Karpas-422 (cell line): Measurements from ENCODE around the gene MRFAP1L1. TPM values are rescaled to one million over a fixed set of nuclear protein-coding genes. Genes with fewer than 3 reads are reported as not detected.
A peak's percentile ranks its signal among the peaks of the same experiment; 100 is the strongest.

Source experiments
- DNase-seq: peaks from one replicate; pipeline ENCODE4 v3.0.0-alpha.2; 2015
- H2AFZ ChIP-seq: fragments of 200-600 bp; sonication (generic); 2 replicates; pipeline ENCODE4 v1.6.1; 2014; ENCODE audit warnings: antibody characterized with exemption, low read length, mixed read lengths
- H3K27ac ChIP-seq: fragments of 200-600 bp; sonication (generic); 2 replicates; pipeline ENCODE4 v1.5.1; 2014; ENCODE audit warnings: mild to moderate bottlenecking, low read length, moderate library complexity
- H3K27me3 ChIP-seq: fragments of 200-600 bp; sonication (generic); 2 replicates; pipeline ENCODE4 v1.6.1; 2014; ENCODE audit warnings: low read length, mixed read lengths
- H3K36me3 ChIP-seq: fragments of 200-600 bp; sonication (generic); 2 replicates; pipeline ENCODE4 v1.6.1; 2014; ENCODE audit warnings: low read length, mixed read lengths; ENCODE audit not compliant: insufficient read depth
- H3K4me1 ChIP-seq: fragments of 200-600 bp; sonication (generic); 2 replicates; pipeline ENCODE4 v1.6.1; 2014; ENCODE audit warnings: mild to moderate bottlenecking, low read length, mixed read lengths
- H3K4me2 ChIP-seq: fragments of 200-600 bp; sonication (generic); 2 replicates; pipeline ENCODE4 v1.6.1; 2014; ENCODE audit warnings: low read length, low read depth, mild to moderate bottlenecking; ENCODE audit not compliant: poor library complexity, severe bottlenecking
- H3K4me3 ChIP-seq: fragments of 200-600 bp; sonication (generic); 2 replicates; pipeline ENCODE4 v1.5.1; 2014; ENCODE audit warnings: mild to moderate bottlenecking, antibody characterized with exemption, low read length, mixed read lengths
- H3K79me2 ChIP-seq: fragments of 200-600 bp; sonication (generic); 2 replicates; pipeline ENCODE4 v1.6.1; 2014; ENCODE audit warnings: mild to moderate bottlenecking, low read length, mixed read lengths
- H3K9ac ChIP-seq: fragments of 200-600 bp; sonication (generic); 2 replicates; pipeline ENCODE4 v1.6.0; 2014; ENCODE audit warnings: low read length
- H3K9me2 ChIP-seq: fragments of 200-600 bp; sonication (generic), shearing (Covaris generic); replicated peaks from 2 replicates; pipeline ENCODE4 v1.6.0; 2014; ENCODE audit warnings: mild to moderate bottlenecking, low read length, moderate library complexity; ENCODE audit not compliant: insufficient read depth
- H3K9me3 ChIP-seq: fragments of 300-700, 200-600 bp; sonication (generic); 2 replicates; pipeline ENCODE4 v1.6.1; 2014; ENCODE audit warnings: low read length, mixed read lengths
- H4K20me1 ChIP-seq: fragments of 200-600 bp; sonication (generic); 2 replicates; pipeline ENCODE4 v1.6.1; 2014; ENCODE audit warnings: mild to moderate bottlenecking, antibody characterized with exemption, low read length, low read depth; ENCODE audit not compliant: insufficient read depth
- total RNA-seq: library from RNA; depleted of rRNA; stranded (reverse); fragments of >200 nt; shearing (Covaris generic); gene quantifications from 2 replicates; pipeline ENCODE4 v1.2.3, GENCODE V29; 2014; ENCODE audit warnings: low replicate concordance

MRFAP1L1 gene
- total RNA-seq, 1 experiment from 2014 or later = 41.9 TPM

GRCh38 chr4:6715704-6716017 is 6.0 kb upstream of the MRFAP1L1 start:
- Histone ChIP-seq H3K9me2 (no peaks in the 10 kb centered on the region), H3K4me2 (peak overlapping the region; percentile 64), H3K4me1 (peaks cover 33% of the 10 kb centered on the region), H2AFZ (peak overlapping the region; percentile 93), H3K9ac (peak overlapping the region; percentile 58), H3K27me3 (no peaks in the 10 kb centered on the region), H3K27ac (no peak overlapping the region), H3K4me3 (peak overlapping the region; percentile 94), H4K20me1 (peaks cover 8% of the 10 kb centered on the region), H3K79me2 (peaks cover 14% of the 10 kb centered on the region), H3K9me3 (no peaks in the 10 kb centered on the region), H3K36me3 (no peaks in the 10 kb centered on the region)
- no peak for DNase-seq

GRCh38 chr4:6714954-6715353 is 5.3 kb upstream of the MRFAP1L1 start:
- H3K36me3 ChIP-seq = no peaks in the 10 kb centered on the region
- H3K9me3 ChIP-seq = no peaks in the 10 kb centered on the region
- H3K4me1 ChIP-seq = peaks cover 33% of the 10 kb centered on the region
- no peak for DNase-seq
- peaks cover 8% of the 10 kb centered on the region for H4K20me1 ChIP-seq
- H3K27me3 ChIP-seq = no peaks in the 10 kb centered on the region
- no peak overlapping the region for H3K4me3 ChIP-seq
- no peak overlapping the region for H3K27ac ChIP-seq
- no peak overlapping the region for H3K4me2 ChIP-seq
- H3K9me2 ChIP-seq = no peaks in the 10 kb centered on the region
- H3K9ac ChIP-seq = no peak overlapping the region
- H2AFZ ChIP-seq = peak overlapping the region; percentile 55; the same call in 1 of the 2 replicates
- H3K79me2 ChIP-seq = peaks cover 14% of the 10 kb centered on the region

- Histone ChIP-seq H3K4me2 (peak overlapping the region; percentile 86), H4K20me1 (no peaks in the 10 kb centered on the region), H3K27ac (no peak overlapping the region), H3K36me3 (peaks cover 28% of the 10 kb centered on the region), H3K9me2 (no peaks in the 10 kb centered on the region), H2AFZ (no peak overlapping the region; the same call in 1 of the 2 replicates), H3K9me3 (no peaks in the 10 kb centered on the region), H3K9ac (no peak overlapping the region), H3K27me3 (no peaks in the 10 kb centered on the region), H3K79me2 (peaks cover 36% of the 10 kb centered on the region), H3K4me1 (peaks cover 41% of the 10 kb centered on the region), H3K4me3 (peak overlapping the region; percentile 82; the same call in 1 of the 2 replicates)
- DNase-seq = no peak
Observed at GRCh38 chr4:6710996-6711395, 1.3 kb upstream of the MRFAP1L1 start.

GRCh38 chr4:6710282-6710681 is 617 bp upstream of the MRFAP1L1 start:
- Histone ChIP-seq H3K4me2 (peak overlapping the region; percentile 86), H3K9me2 (no peaks in the 10 kb centered on the region), H3K4me3 (peak overlapping the region; percentile 82), H3K9ac (peak overlapping the region; percentile 69), H2AFZ (peak overlapping the region; percentile 21; the same call in 1 of the 2 replicates), H3K27me3 (no peaks in the 10 kb centered on the region), H3K4me1 (peaks cover 37% of the 10 kb centered on the region), H3K27ac (peak overlapping the region; percentile 48), H3K9me3 (no peaks in the 10 kb centered on the region), H3K36me3 (peaks cover 35% of the 10 kb centered on the region), H3K79me2 (peaks cover 43% of the 10 kb centered on the region), H4K20me1 (no peaks in the 10 kb centered on the region)
- no peak for DNase-seq

- H3K36me3 ChIP-seq = peaks cover 41% of the 10 kb centered on the region
- no peaks in the 10 kb centered on the region for H3K9me3 ChIP-seq
- peaks cover 52% of the 10 kb centered on the region for H3K79me2 ChIP-seq
- H4K20me1 ChIP-seq = no peaks in the 10 kb centered on the region
- no peaks in the 10 kb centered on the region for H3K9me2 ChIP-seq
- no peak overlapping the region for H3K4me2 ChIP-seq
- no peaks in the 10 kb centered on the region for H3K27me3 ChIP-seq
- no peak overlapping the region for H3K4me3 ChIP-seq
- no peak overlapping the region for H2AFZ ChIP-seq
- no peak overlapping the region for H3K9ac ChIP-seq
- H3K27ac ChIP-seq = no peak overlapping the region
- DNase-seq = no peak
- H3K4me1 ChIP-seq = peaks cover 34% of the 10 kb centered on the region
Observed at GRCh38 chr4:6706173-6706572, 3.5 kb downstream of the MRFAP1L1 start.

- H3K79me2 ChIP-seq = peaks cover 52% of the 10 kb centered on the region
Observed at GRCh38 chr4:6705646-6706045, 4.0 kb downstream of the MRFAP1L1 start.

GRCh38 chr4:6703786-6704185 is 5.9 kb downstream of the MRFAP1L1 start:
- peaks cover 44% of the 10 kb centered on the region for H3K79me2 ChIP-seq
- peaks cover 41% of the 10 kb centered on the region for H3K36me3 ChIP-seq
- H4K20me1 ChIP-seq = no peaks in the 10 kb centered on the region; the same call in 1 of the 2 replicates
- H3K27me3 ChIP-seq = no peaks in the 10 kb centered on the region
- DNase-seq = no peak
- H2AFZ ChIP-seq = no peak overlapping the region
- H3K27ac ChIP-seq = no peak overlapping the region
- no peak overlapping the region for H3K4me2 ChIP-seq
- H3K9me3 ChIP-seq = no peaks in the 10 kb centered on the region
- H3K9me2 ChIP-seq = no peaks in the 10 kb centered on the region
- no peak overlapping the region for H3K9ac ChIP-seq
- no peak overlapping the region for H3K4me3 ChIP-seq
- H3K4me1 ChIP-seq = peaks cover 16% of the 10 kb centered on the region

More at GRCh38 chr4:6705646-6706045, 4.0 kb downstream of the MRFAP1L1 start:
- H3K4me2 ChIP-seq = no peak overlapping the region
- no peak overlapping the region for H3K9ac ChIP-seq
- H2AFZ ChIP-seq = no peak overlapping the region
- no peaks in the 10 kb centered on the region for H3K27me3 ChIP-seq
- no peak overlapping the region for H3K27ac ChIP-seq
- H3K9me3 ChIP-seq = no peaks in the 10 kb centered on the region
- no peak for DNase-seq
- H3K36me3 ChIP-seq = peaks cover 41% of the 10 kb centered on the region
- H3K4me3 ChIP-seq = no peak overlapping the region
- peaks cover 28% of the 10 kb centered on the region for H3K4me1 ChIP-seq
- no peaks in the 10 kb centered on the region; the same call in 1 of the 2 replicates for H4K20me1 ChIP-seq
- no peaks in the 10 kb centered on the region for H3K9me2 ChIP-seq

- Histone ChIP-seq H3K9me2 (no peaks in the 10 kb centered on the region), H3K4me2 (no peak overlapping the region), H3K27ac (no peak overlapping the region), H3K36me3 (peaks cover 31% of the 10 kb centered on the region), H2AFZ (no peak overlapping the region), H3K27me3 (no peaks in the 10 kb centered on the region), H3K4me3 (no peak overlapping the region), H3K79me2 (peaks cover 34% of the 10 kb centered on the region), H3K9ac (no peak overlapping the region), H3K9me3 (no peaks in the 10 kb centered on the region), H4K20me1 (no peaks in the 10 kb centered on the region; the same call in 1 of the 2 replicates), H3K4me1 (peaks cover 6% of the 10 kb centered on the region)
- DNase-seq = no peak
Observed at GRCh38 chr4:6702761-6703160, 6.9 kb downstream of the MRFAP1L1 start.
